NCI-H1694 (cell line): ENCODE data around the gene SLCO4C1.

ENCODE experiments used
- DNase-seq: peaks from one replicate; lab custom pipeline; 2025; lab: John Stamatoyannopoulos, UW

The SLCO4C1 gene

GRCh38 chr5:102271759-102272158 is 24.3 kb downstream of the SLCO4C1 start:
- no peak for DNase-seq

GRCh38 chr5:102270036-102270435 is 26.0 kb downstream of the SLCO4C1 start:
- no peak for DNase-seq

- no peak for DNase-seq
Measured at GRCh38 chr5:102262688-102263087, 33.4 kb downstream of the SLCO4C1 start.

GRCh38 chr5:102249381-102249780 is 46.7 kb downstream of the SLCO4C1 start:
- no peak for DNase-seq

GRCh38 chr5:102243213-102243612 is 52.9 kb downstream of the SLCO4C1 start:
- DNase-seq: no peak

GRCh38 chr5:102241809-102242421 is 54.2 kb downstream of the SLCO4C1 start:
- DNase-seq: no peak

GRCh38 chr5:102231693-102232619 is 64.1 kb downstream of the SLCO4C1 start:
- no peak for DNase-seq

- DNase-seq: no peak
Measured at GRCh38 chr5:102229685-102230084, 66.4 kb downstream of the SLCO4C1 start.

- no peak for DNase-seq
Measured at GRCh38 chr5:102226321-102226720, 69.8 kb downstream of the SLCO4C1 start.

GRCh38 chr5:102223542-102224477 is 72.3 kb downstream of the SLCO4C1 start:
- DNase-seq: peak; percentile 48

GRCh38 chr5:102222772-102223171 is 73.3 kb downstream of the SLCO4C1 start:
- no peak for DNase-seq

- DNase-seq: no peak
Measured at GRCh38 chr5:102221949-102222348, 74.1 kb downstream of the SLCO4C1 start.

- no peak for DNase-seq
Measured at GRCh38 chr5:102218159-102218558, 77.9 kb downstream of the SLCO4C1 start.

- DNase-seq: no peak
Measured at GRCh38 chr5:102216678-102217077, 79.4 kb downstream of the SLCO4C1 start.

GRCh38 chr5:102211165-102211564 is 84.9 kb downstream of the SLCO4C1 start:
- DNase-seq: no peak

- DNase-seq: no peak
Measured at GRCh38 chr5:102200861-102201260, 95.2 kb downstream of the SLCO4C1 start.

- no peak for DNase-seq
Measured at GRCh38 chr5:102196481-102196880, 99.6 kb downstream of the SLCO4C1 start.
